ENCODE measurements around the gene FSD1.

FSD1 gene

GRCh38 chr19:4304538-4305256 lies at the start of gene FSD1:
Gene FSD1, plus strand, starts transcription at chr19:4304598. Its CDS starts 149 bp downstream, at chr19:4304747.
- no peak for TF ChIP-seq CTCF (conservative IDR thresholded peaks at IDR 0.05)
- no peak for TF ChIP-seq ZFX (IDR thresholded peaks at IDR 0.05)
- H3K27ac ChIP-seq = no peak within 1 kb of the TSS

- H3K27ac ChIP-seq = no peak overlapping the region
These were observed 47.8 kb upstream of the FSD1 start for GRCh38 chr19:4256563-4256962.

GRCh38 chr19:4257025-4257424 lies 47.4 kb upstream of the FSD1 start:
- TF ChIP-seq CTCF (conservative IDR thresholded peaks at IDR 0.05) (no peak), ZFX (IDR thresholded peaks at IDR 0.05) (no peak)
- H3K27ac ChIP-seq = no peak overlapping the region

More at GRCh38 chr19:4256563-4256962, 47.8 kb upstream of the FSD1 start:
- no peak for TF ChIP-seq CTCF (conservative IDR thresholded peaks at IDR 0.05)
- TF ChIP-seq ZFX (IDR thresholded peaks at IDR 0.05) = no peak

GRCh38 chr19:4258181-4258580 lies 46.2 kb upstream of the FSD1 start:
- TF ChIP-seq CTCF (conservative IDR thresholded peaks at IDR 0.05) (no peak), ZFX (IDR thresholded peaks at IDR 0.05) (no peak)
- no peak overlapping the region for H3K27ac ChIP-seq

- no peak for TF ChIP-seq ZFX (IDR thresholded peaks at IDR 0.05)
- TF ChIP-seq CTCF (conservative IDR thresholded peaks at IDR 0.05) = no peak
- H3K27ac ChIP-seq = no peak overlapping the region
These were observed 43.7 kb upstream of the FSD1 start for GRCh38 chr19:4260613-4261191.

- no peak overlapping the region for H3K27ac ChIP-seq
- no peak for TF ChIP-seq ZFX (IDR thresholded peaks at IDR 0.05)
- TF ChIP-seq CTCF (conservative IDR thresholded peaks at IDR 0.05) = no peak
These were observed 39.6 kb upstream of the FSD1 start for GRCh38 chr19:4264812-4265211.

- no peak overlapping the region for H3K27ac ChIP-seq
- TF ChIP-seq ZFX (IDR thresholded peaks at IDR 0.05) = no peak
- TF ChIP-seq CTCF (conservative IDR thresholded peaks at IDR 0.05) = no peak
These were observed 38.0 kb upstream of the FSD1 start for GRCh38 chr19:4266253-4267000.

Data from C4-2B (cell line).